T-helper 2 cell (primary cell): ENCODE results near the gene EPB41.
"Not testable (repeated sequence)": the region's sequence is repeated elsewhere in the genome, so short reads cannot be mapped to it uniquely, and the experiment has no call there.

Source experiments
- DNase-seq, 5 experiments: peaks; one replicate each; pipeline versions ENCODE4 v3.0.0 to v3.0.0-alpha.2; 2012 to 2022

EPB41 gene

DNA sequence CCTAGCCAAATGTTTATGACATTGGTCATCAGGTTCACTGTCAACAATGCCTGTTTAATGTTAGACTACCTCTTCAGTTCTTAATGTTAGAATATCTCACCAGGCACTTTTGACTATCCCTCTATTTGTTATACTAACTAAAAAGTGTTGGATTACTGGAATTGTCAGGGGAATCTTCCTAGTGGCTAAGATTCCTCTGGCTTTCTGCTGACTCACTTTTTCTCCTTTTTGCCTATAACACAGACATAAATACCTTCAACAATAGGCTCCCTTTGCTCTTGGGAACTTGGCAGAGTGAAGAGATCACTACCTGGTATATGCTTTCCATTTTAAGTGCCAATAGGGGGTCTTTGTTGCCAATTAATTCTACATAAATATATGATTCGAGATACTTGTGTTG, 140.8 kb downstream of the EPB41 start:
- no peak for DNase-seq

DNA sequence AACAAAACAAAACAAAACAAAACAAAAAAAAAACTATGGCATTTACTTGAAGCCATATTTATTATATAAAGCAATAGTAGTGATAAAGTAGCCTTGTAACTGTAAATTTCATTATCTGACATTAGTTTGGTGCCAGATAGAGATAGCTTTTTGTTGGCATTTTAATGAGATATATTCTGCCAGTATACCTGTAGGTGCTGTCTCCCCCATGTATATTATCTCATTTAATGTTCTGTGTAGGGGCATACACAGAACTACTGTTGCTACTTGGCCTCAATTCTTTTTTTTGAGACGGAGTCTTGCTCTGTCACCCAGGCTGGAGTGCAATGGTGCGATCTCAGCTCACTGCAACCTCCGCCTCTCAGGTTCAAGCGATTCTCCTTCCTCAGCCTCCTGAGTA, 141.9 kb downstream of the EPB41 start:
- no peak for DNase-seq

DNA sequence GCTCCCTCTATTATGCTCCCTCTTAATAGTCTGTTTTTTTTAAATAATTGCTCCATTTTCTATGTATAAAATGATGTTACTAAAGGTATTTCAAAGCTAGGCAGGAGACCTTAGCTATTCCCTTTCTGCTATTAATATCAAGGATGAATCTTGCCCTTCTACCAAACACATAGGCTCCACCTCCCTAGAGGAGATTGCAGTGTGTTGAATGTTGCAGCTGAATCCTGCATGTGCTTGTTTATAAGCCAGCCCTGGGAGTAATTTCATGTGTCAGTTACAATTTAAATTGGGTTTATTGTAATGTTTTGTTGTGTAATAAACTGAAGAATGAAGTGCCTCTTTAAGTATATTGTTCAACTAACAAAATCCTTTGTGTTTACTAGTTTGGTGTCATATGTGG, 143.3 kb downstream of the EPB41 start:
- DNase-seq = no peak

DNA sequence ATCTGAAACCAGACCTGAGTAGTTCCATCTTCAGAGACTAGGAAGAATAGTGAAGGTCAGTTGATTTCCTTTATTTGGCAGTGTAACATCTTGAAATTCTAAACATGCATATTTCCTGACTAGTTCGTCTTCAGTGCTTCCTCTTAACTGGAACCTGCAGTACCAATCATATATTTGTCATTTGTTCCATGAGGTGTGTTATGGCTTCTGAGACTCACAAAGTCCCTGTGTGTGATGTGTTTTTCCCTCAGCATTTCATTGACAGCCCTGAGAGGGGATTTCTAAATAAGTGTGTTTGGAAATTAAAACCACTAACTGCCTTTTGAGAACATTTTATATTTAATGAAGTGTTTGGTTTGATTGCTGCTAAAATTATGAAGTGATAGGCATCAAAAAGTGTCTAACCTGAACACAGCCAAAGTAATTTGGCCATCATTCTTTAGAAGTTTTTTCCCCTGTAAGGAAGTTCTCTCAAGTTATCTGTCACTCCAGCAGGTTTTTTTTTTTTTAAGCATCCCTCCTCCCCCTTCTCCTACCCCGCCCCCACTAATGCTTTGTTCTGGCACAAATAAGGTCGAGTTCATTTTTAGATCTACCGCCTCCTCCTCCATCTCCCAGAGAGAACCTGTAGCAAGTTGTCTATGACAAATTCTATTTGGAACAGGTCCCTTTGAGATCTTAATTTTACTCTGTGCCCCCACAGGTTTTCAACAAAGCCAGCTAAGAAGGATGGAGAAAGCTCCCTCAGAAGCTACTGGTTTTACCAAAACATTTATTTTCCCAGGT, 148.0 kb downstream of the EPB41 start:
- no peak for DNase-seq

DNA sequence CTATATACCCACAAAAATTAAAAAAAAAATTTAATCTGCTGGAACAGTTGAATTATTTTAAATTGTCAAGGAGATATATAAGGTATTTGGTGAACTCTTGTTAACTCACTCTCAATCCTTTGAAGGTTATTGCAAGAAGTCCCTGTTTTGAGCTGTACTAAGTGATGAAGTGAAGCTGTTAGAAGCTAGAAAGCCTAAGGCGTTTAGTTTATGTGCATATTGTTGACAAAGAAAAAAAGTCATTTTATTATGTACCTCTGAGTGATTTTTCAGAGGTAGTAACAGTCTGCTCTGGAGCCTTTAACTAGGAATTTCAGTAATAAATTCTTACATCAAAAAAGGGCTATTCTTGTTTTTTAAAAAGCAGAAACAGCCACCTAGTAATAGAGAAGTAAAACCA, 149.7 kb downstream of the EPB41 start:
- no peak for DNase-seq

DNA sequence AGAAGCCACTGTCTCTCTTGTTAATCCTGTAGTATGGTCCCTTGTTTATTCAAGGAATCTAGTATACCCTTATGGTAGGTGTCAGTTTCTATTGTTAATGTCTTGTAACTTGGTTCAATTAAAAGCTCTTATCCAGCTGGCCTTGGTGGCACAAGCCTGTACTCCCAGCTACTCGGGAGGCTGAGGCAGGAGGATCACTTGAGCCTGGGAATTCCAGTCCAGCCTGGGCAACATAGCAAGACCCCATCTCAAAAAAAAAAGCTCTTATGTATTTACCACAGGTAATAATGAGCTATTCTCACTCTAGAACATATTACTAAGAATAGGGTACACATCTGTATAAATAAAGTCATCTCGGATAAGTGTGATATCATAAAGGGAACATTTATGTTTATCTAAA, 162.8 kb downstream of the EPB41 start:
- no peak for DNase-seq

DNA sequence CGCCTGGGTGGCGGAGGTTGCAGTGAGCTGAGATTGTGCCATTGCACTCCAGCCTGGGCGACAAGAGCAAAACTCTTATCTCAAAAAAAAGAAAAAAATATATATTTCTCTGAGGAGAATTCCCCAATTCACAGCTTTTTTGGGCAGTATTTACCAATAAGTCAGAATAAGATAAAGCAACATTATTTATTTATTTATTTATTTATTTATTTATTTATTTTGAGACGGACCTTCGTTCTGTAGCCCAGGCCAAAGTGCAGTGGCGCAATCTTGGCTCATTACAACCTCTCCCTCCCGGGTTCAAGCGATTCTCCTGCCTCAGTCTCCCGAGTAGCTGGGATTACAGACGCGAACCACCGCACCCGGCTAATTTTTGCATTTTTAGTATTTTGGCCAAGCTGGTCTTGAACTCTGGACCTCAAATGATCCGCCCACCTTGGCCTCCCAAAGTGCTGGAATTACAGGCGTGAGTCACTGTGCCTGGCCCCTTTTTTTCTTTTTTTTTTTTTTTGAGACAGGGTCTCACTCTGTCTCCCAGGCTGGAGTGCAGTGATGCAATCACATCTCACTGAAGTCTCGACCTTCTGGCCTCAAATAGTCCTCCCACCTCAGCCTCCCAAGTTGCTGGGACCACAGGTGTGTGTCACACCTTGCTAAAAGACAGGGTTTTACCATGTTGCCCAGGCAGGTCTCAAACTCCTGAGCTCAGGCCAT, 165.7 kb downstream of the EPB41 start:
- not testable (repeated sequence) for DNase-seq

DNA sequence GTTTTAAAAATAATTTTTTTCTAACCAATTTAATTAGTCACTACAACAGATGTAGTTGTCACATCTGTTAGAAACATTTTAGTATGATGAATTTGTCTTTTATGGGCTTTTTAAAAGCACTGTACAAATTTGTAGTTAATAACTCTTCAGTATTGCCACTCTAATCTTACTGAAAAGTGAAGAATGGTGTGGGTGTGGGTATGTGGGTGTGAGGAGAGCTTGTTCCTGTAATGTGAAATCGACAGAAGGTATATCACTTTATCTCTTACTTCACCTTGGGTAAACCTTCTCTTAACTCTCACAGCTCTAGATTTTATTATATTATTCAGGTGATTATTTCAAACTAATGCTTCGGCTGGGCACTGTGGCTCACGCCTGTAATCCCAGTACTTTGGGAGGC, 166.8 kb downstream of the EPB41 start:
- DNase-seq = no peak

DNA sequence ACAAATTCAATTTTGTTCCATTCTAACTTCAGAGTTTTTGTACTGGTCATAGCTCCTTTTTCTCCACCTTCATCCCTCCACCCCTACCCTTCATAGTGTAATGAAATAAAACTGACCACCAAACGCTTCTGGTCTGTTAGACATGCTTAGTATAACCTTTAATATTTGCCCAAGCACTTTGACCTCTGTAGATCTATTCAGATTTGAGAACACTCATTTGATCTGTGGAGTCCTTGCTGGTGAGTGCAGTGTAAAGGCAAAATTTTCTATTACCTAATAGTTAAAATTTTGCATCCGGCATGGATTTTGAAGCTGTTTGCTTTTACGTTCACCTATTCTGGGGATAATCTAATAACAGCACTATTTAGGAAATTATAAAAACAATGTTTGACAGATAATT, 168.2 kb downstream of the EPB41 start:
- DNase-seq = no peak

DNA sequence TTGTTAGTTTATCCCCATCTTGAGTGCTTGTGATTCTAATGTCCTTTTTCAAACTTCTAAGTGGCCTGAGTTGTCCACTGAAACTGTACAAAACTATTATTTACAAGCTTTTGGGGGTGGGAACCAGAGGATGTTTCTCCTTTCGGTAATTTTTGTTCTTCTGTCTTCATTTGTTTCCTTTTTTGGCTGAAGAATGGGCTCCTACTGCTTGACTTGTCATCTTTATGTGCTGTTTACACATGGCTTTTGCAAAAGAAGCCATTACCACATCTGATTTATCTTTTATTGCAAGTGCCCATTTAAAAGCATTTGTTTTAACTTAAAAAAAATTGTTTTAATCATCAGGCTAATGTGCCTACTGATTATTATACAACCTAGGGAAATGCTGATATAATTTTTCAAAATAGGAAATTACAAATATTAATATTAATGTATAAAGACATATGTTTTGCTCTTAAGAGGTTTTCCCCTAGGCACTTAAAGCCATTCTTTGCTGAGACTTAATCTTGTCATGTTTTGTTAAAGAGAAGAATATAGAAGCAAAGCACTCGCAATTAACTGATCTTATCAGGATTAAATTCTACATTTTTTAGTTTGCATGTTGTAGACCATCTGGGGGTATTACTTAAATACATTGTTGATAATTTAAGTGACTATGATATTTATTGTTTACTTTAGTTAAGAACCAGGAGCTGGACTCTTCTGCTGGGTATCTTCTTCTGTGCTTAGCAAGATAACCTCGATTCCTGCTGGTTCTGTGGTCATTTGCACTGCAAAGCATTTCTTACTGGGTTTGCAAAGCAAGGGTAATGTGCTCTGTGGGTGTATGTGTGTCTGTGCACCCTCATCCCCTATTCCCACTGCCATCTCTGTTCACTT, 169.2 kb downstream of the EPB41 start:
- DNase-seq = no peak

DNA sequence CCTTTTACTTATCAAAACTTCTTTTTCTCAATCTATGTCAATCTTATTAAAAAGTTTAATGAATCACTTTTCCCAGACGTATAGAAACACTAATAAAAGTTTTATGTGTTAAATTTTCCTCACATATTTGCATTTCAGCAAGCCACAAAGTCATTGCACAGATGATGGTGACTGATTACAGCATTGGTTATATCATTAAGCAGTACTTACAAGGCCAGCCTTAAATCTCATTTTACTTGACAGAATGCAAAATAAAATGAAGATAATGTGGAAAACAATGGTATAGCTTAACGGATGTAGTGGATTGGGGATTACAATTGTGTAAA, 169.8 kb downstream of the EPB41 start:
- DNase-seq = no peak

DNA sequence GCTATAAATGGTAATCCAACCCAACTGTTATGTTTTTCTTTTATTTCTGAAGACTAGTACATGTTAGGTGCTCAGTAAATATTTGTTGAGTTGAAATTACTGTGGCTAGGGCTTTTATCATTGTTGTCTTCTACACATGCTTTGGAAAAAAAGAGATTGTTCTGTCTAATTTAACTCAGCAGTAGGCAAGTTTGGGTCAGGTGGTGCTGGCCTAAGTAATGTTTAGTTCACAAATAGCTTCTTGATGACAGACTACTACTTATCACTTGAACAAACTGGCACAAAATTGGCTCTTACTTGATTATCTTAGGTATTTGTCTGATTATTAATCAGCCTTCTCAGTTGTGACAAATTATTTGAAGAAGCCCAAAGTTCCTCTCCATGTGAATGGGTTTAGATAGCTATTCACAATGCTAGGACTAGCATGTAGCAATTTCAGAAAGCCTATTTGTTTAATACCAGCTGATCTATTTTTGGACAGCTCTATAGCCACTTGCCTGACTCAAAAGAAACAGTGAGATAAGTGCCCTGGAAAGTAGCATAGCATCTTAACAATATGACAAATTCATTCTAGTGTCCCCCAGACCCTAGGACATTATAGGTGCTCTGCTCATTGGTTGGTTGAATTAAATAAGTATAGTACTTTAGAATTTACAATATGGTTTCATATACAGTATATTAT, 176.7 kb downstream of the EPB41 start:
- no peak for DNase-seq

DNA sequence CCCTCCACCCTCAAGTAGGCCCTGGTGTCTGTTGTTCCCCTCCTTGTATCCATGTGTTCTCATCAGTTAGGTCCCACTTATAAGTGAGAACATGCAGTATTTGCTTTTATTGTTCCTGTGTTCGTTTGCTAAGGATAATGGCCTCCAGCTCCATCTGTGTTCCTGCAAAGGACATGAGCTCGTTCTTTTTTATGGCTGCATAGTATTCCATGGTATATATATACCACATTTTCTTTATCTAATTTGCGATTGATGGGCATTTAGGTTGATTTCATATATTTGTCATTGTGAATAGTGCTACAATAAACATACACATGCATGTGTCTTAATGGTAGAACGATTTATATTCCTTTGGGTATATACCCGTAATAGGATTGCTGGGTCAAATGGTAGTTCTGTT, 178.3 kb downstream of the EPB41 start:
- DNase-seq = not testable (repeated sequence)

DNA sequence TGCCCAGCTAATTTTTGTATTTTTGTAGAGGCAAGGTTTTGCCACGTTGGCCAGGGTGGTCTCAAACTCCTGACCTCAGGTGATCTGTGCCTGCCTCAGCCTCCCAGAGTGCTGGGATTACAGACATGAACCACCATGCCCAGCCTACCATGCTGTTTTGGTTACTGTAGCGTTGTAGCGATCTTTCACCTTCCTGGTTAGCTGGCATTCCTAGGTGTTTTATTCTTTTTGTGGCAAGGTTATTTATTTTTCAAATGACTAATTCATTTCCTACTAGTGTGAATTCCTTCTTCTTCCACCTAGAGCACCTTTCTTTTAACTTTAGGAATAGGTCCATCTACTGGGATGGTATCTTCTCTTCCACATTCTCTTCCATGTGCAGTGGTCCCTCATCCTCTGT, 180.1 kb downstream of the EPB41 start:
- DNase-seq = no peak

DNA sequence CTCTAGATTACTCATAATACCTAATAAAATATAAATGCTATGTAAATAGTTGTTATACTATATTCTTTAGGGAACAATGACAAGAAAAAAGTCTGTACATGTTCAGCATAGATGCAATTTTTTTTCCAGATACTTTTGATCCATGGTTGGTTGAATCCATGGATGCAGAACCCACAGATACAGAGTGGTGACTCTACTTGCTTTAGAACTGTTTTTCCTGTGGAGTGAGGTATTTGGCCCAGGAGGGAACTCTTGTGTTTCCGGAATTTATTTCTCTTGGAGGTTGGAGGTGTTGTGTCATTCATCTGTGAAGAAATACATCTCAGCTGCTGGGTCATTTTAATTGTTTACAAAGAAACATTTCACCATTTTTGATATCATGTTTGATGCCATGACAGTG, 180.6 kb downstream of the EPB41 start:
- no peak for DNase-seq

DNA sequence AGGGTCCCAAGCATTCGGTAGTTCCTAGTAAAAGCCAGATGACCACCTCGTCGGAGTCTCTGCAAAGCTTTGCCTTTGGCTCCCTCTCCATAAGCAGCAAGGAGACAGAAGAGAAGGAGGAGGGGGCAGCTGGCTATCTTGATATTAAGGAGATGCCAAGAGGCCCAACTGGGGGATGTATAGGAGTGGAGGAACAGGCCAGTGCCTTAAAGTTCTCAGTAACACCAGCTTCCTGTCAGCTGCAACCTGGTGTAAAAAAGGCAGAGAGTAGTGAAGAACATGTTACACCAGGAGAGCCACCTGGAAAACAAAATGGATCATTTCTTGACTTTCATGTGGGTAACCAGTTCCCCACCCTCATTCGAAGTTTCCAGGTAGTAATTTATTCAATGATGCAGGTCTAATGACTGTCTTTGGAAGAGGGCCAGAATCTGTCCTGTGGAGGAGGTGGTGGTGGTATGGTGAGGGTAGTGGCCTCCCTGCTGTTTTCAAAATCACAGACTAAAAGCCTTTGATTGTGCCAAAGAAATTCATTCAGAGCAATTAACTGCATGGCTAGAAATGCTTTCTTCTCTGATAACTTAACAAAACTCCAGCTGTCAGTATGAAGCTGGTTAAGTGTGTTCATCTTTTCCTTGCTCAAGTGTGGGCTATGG, 182.0 kb downstream of the EPB41 start:
- no peak for DNase-seq

DNA sequence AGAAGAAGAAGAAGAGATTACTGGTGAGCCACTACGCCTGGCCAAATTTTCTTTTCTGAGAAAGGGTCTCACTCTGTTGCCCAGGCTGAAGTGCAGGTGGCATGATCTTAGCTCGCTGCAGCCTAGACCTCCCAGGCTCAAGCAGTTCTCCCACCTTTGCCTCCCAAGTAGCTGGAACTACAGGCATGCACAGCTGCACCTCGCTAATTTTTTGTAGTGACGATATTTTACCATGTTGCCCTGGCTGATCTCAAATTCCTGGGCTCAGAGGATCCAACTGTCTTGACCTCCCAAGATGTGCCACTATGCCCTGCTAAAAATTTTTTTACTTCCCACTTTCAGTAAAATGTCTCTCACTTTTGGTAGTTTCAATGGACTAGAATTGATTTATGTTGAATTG, 184.9 kb downstream of the EPB41 start:
- no peak for DNase-seq

DNA sequence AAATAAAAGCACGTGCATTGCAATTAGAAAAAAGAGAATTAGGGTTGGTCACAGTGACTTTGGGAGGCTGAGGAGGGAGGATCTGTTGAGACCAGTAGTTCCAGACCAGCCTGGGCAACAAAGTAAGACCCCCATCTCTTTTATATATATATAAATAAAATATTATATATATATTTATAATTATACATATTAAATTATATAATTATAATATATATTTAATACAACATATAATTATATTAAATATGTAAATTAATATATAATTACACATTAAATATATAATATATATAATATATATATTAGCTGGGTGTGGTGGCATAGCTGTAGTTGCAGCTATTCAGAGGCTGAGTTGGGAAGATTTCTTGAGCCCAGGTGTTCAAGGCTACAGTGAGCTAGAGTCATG, 186.1 kb downstream of the EPB41 start:
- no peak for DNase-seq

DNA sequence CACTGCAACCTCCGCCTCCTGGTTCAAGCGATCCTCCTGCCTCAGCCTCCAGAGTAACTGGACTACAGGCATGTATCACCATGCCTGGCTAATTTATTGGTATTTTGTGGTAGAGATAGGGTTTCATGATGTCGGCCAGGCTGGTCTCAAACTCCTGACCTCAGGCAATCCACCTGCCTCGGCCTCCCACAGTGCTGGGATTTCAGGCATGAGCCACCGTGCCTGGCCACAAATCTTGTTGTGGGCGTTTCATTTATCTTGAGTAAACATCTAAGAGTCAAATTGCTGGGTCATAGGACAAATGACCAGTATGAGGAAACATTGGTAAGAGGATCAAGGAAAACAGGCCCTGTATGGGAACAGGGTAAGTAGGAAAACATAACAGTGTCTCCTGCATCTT, 191.5 kb downstream of the EPB41 start:
- no peak for DNase-seq

DNA sequence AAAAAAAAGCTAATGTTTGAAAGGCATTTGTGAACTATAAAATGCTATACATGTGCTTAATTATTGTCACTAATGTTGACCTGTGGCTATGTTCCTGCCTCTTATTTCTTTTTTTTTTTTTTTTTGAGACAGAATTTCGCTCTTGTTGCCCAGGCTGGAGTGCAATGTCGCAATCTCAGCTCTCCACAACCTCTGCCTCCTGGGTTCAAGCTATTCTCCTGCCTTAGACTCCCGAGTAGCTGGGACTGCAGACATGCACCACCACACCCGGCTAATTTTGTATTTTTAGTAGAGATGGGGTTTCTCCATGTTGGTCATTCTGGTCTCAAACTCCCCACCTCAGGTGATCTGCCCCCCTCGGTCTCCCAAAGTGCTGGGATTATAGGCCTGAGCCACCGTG, 193.7 kb downstream of the EPB41 start:
- DNase-seq = not testable (repeated sequence)

DNA sequence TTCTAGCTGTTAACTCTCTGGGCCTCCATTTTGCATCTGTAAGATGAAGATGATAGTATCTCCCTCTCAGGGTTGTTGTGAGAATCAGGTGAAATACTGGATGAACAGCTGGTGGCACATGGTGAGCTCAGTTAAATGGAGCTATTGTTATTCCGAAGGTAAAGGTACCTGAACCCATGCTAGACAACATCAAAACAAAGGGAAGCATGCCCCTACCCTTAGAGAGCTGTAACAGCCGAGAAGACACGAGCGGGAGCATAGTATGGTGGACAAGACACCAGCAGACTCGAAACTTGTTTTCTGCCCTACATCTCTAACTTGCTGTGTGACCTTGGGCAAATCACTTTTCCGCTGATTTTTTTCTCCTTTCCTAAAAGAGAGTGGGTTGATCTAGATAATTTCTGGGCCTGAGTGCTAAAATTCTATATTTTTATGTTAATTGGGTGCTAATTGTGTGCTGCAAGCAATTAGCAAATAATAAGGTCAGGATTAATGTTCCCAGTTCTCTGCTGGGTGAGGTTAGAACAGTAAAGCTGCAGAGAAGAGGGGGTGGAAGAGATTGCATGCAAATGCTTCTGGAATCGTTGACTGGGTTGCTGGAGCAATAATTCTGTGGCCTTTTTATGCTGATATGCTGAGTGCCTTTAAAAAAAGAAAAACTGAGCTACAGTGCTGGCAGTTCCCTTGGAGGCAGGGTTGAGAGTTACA, 198.5 kb downstream of the EPB41 start:
- DNase-seq = no peak
